GM19043 (cell line): Measurements from ENCODE around the gene RNF32.

ENCODE experiments used
- ATAC-seq: cut with Tn5 transposase; IDR thresholded peaks from one replicate; pipeline ENCODE4 v1.9.1; 2021; ENCODE audit warnings: low read depth; ENCODE audit not compliant: unreplicated experiment

Gene RNF32

GRCh38 chr7:156725936-156726335, 85.4 kb downstream of the RNF32 start:
- no peak for ATAC-seq
